Hepatocyte (in vitro differentiated cells): ENCODE measurements around the gene PCDH9. TPM values are rescaled to one million over a fixed set of nuclear protein-coding genes. Genes with fewer than 3 reads are reported as not detected.

Experiments used
- DNase-seq: peaks from one replicate; pipeline ENCODE4 v3.0.0-alpha.2; 2016; ENCODE audit warnings: low spot score
- H2AFZ ChIP-seq: fragments of 200-600 bp; sonication (generic); 2 replicates; pipeline ENCODE4 v1.6.0; 2016; ENCODE audit warnings: antibody characterized with exemption, mild to moderate bottlenecking
- H3K27ac ChIP-seq: fragments of 200-600 bp; sonication (generic); 2 replicates; pipeline ENCODE4 v1.5.1; 2016; ENCODE audit warnings: mild to moderate bottlenecking
- H3K27me3 ChIP-seq: fragments of 200-600 bp; sonication (generic); 2 replicates; pipeline ENCODE4 v1.6.1; 2016
- H3K36me3 ChIP-seq: fragments of 200-600 bp; sonication (generic); replicated peaks from 2 replicates; pipeline ENCODE4 v1.5.1; 2016; ENCODE audit warnings: low read depth; ENCODE audit not compliant: insufficient read depth
- H3K4me1 ChIP-seq: fragments of 200-600 bp; sonication (generic); 2 replicates; pipeline ENCODE4 v1.5.1; 2016; ENCODE audit warnings: mild to moderate bottlenecking, moderate library complexity; ENCODE audit not compliant: insufficient read depth
- H3K4me2 ChIP-seq: fragments of 200-600 bp; sonication (generic); 2 replicates; pipeline ENCODE4 v1.6.0; 2016
- H3K4me3 ChIP-seq: fragments of 200-600 bp; sonication (generic); 2 replicates; pipeline ENCODE4 v1.5.1; 2016; ENCODE audit warnings: mild to moderate bottlenecking
- H3K79me2 ChIP-seq: fragments of 200-600 bp; sonication (generic); 2 replicates; pipeline ENCODE4 v1.6.0; 2017; ENCODE audit warnings: mild to moderate bottlenecking
- H3K9me2 ChIP-seq: fragments of 200-600 bp; sonication (generic); replicated peaks from 2 replicates; pipeline ENCODE4 v1.6.0; 2017; ENCODE audit warnings: mild to moderate bottlenecking; ENCODE audit not compliant: insufficient read depth
- H3K9me3 ChIP-seq: fragments of 200-600 bp; sonication (generic); 2 replicates; pipeline ENCODE4 v1.5.1; 2016; ENCODE audit warnings: low read depth, mild to moderate bottlenecking
- H4K20me1 ChIP-seq: fragments of 200-600 bp; sonication (generic); 2 replicates; pipeline ENCODE4 v1.6.0; 2016; ENCODE audit warnings: mild to moderate bottlenecking; ENCODE audit not compliant: insufficient read depth, poor library complexity, severe bottlenecking
- EZH2 ChIP-seq: fragments of 200-600 bp; sonication (generic); IDR thresholded peaks from 2 replicates; pipeline ENCODE4 v1.6.1; 2016; ENCODE audit warnings: antibody characterized with exemption, mild to moderate bottlenecking, borderline replicate concordance
- EZH2phosphoT487 ChIP-seq: fragments of 200-600 bp; sonication (generic); IDR thresholded peaks from one replicate; pipeline ENCODE4 v1.6.1; 2018; ENCODE audit warnings: antibody characterized with exemption, mild to moderate bottlenecking, low read depth, moderate library complexity; ENCODE audit not compliant: unreplicated experiment, severe bottlenecking
- WGBS: methylation state at CpG from one replicate; pipeline ENCODE4 v1.1.6; 2016; ENCODE audit warnings: low lambda C conversion rate; ENCODE audit errors: missing lambda C conversion rate; 5-methylcytosine and 5-hydroxymethylcytosine counted together
- polyA plus RNA-seq: library from polyadenylated mRNA; unstranded; fragments of >200 nt; fragmentation: Nextera tagmentation; extraction: Ambion mirVana; gene quantifications from 2 replicates; pipeline ENCODE4 v1.2.1, GENCODE V29; 2016
- total RNA-seq: library from RNA; depleted of rRNA; stranded (reverse); fragments of >200 nt; gene quantifications from 2 replicates; pipeline ENCODE4 v1.2.3, GENCODE V29; 2014
- TF ChIP-seq, protein P1 (sequence below): fragments of 200-600 bp; sonication (generic); IDR thresholded peaks from 2 replicates; pipeline ENCODE4 v1.5.1; 2016; ENCODE audit warnings: antibody characterized with exemption, mild to moderate bottlenecking; ENCODE audit not compliant: poor library complexity

PCDH9 gene
- total and polyA plus RNA-seq, 2 experiments from 2014 or later = 6.9 to 15.0 TPM

DNA sequence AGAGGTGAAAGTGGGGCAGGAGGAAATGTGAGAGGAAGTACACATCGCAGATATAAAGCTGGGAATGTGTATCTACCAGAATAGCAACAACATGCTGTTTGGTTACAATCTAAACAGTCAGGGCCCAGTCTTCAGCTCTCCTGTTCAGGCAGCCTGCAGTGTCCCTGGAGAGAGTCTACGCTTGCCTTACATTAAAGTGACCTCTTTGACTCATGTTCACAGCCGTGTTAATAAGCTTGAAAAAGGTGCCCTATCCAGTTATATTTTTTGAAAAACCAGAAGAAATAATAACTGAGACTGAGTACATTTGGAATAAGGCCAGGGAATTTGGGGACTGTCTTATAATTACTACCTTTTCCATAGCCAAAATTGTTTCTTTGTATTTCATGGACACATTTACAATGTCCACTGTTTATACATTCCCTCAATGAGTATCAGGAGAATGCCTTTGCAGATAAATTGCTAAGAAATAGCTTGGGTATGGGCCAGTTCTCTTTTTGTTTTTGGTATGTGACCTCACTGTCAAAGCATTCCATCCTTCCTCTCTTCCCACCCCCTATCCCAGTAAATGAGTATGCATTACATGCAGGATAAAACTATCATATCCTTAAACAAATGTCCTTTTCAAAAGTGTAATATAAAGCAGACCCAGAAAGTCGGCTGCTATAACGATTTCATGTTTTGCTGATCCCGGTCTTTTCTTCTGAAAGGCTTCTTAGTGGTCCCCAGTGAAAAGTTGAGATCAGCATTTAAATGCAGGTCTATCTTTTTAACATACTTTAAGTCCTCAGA lies 82.6 kb downstream of the PCDH9 start:
- WGBS = 43% methylated on average over 6 of the region's 6 CpGs
- no peaks in the 10 kb centered on the region for H3K79me2 ChIP-seq
- no peaks in the 10 kb centered on the region for H3K36me3 ChIP-seq
- peak overlapping the region; percentile 16 for H3K27ac ChIP-seq
- H4K20me1 ChIP-seq = no peaks in the 10 kb centered on the region
- no peaks in the 10 kb centered on the region for H3K9me3 ChIP-seq
- peak overlapping the region; percentile 46 for H3K4me2 ChIP-seq
- H3K9me2 ChIP-seq = no peaks in the 10 kb centered on the region
- no peaks in the 10 kb centered on the region for H3K27me3 ChIP-seq
- H3K4me3 ChIP-seq = no peak overlapping the region
- H3K4me1 ChIP-seq = no peaks in the 10 kb centered on the region
- no peak for DNase-seq
- no peak overlapping the region for H2AFZ ChIP-seq
- TF ChIP-seq, protein P1, sequence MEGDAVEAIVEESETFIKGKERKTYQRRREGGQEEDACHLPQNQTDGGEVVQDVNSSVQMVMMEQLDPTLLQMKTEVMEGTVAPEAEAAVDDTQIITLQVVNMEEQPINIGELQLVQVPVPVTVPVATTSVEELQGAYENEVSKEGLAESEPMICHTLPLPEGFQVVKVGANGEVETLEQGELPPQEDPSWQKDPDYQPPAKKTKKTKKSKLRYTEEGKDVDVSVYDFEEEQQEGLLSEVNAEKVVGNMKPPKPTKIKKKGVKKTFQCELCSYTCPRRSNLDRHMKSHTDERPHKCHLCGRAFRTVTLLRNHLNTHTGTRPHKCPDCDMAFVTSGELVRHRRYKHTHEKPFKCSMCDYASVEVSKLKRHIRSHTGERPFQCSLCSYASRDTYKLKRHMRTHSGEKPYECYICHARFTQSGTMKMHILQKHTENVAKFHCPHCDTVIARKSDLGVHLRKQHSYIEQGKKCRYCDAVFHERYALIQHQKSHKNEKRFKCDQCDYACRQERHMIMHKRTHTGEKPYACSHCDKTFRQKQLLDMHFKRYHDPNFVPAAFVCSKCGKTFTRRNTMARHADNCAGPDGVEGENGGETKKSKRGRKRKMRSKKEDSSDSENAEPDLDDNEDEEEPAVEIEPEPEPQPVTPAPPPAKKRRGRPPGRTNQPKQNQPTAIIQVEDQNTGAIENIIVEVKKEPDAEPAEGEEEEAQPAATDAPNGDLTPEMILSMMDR = no peak

DNA sequence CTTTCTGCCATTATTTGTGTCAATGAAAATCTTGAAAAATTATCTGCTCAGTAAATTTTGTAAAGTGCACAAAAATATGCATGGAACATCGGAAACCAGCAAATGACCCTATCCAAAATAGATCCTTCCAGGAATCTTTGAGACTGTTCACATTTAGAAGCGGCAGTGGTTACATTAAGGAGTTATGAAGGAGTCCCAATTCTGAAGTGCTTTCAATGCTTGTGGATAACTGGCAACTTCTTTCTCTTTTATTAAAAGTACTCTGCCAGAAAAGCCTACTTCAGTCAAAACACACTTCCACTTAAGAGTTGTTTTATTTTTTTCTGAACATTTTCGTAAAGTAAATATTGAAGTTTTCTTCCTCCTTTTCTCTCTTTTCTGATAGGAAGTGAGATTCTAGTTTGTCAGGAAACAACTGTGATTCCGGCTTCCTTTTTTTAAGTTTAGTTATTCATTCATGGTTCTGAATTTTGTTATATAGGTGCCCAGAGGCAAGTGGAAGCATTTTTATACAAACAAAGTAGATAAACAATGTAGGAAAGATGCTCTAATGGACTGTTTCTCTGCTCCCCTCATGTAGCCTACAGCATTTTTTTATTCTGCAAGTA lies 83.5 kb downstream of the PCDH9 start:
- no peaks in the 10 kb centered on the region for H3K4me1 ChIP-seq
- no peak overlapping the region for H3K4me3 ChIP-seq
- TF ChIP-seq EZH2phosphoT487 = no peak
- TF ChIP-seq, protein P1 = no peak
- WGBS = 66% methylated on average over 4 of the region's 4 CpGs
- H2AFZ ChIP-seq = no peak overlapping the region
- no peaks in the 10 kb centered on the region for H4K20me1 ChIP-seq
- no peaks in the 10 kb centered on the region for H3K9me2 ChIP-seq
- H3K79me2 ChIP-seq = no peaks in the 10 kb centered on the region
- no peaks in the 10 kb centered on the region for H3K27me3 ChIP-seq
- DNase-seq = no peak
- H3K9me3 ChIP-seq = no peaks in the 10 kb centered on the region
- peak overlapping the region; percentile 46 for H3K4me2 ChIP-seq
- H3K27ac ChIP-seq = peak overlapping the region; percentile 16
- no peaks in the 10 kb centered on the region for H3K36me3 ChIP-seq

DNA sequence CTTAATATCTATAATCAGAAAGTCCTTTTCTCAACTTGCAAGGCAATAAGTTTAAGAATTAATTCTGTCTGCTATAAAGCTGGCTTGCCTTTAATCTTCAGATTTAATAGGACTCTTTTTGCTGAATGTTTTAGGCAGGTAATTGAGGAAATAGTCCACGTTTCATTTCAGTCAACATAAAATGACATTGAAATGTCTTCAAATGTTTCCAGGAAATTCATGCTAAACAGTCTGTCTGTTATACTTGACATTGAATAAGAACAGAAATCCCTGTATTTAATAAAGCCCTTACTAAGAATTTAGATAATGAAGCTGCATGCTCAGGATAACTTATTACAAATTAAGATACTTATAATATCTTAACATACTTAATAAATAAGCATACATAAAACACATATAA lies 84.2 kb downstream of the PCDH9 start:
- no peaks in the 10 kb centered on the region for H3K79me2 ChIP-seq
- no peaks in the 10 kb centered on the region for H3K27me3 ChIP-seq
- no peaks in the 10 kb centered on the region for H3K9me3 ChIP-seq
- TF ChIP-seq EZH2 (no peak), EZH2phosphoT487 (no peak)
- TF ChIP-seq, protein P1 = no peak
- H3K36me3 ChIP-seq = no peaks in the 10 kb centered on the region
- no peak overlapping the region for H3K27ac ChIP-seq
- H3K4me1 ChIP-seq = no peaks in the 10 kb centered on the region
- DNase-seq = no peak
- no peak overlapping the region for H2AFZ ChIP-seq
- no peak overlapping the region for H3K4me3 ChIP-seq
- H3K4me2 ChIP-seq = no peak overlapping the region
- no peaks in the 10 kb centered on the region for H3K9me2 ChIP-seq
- H4K20me1 ChIP-seq = no peaks in the 10 kb centered on the region
- 40% methylated on average over 1 of the region's 1 CpG for WGBS
